Measurements from ENCODE around the gene KLF3. TPM values are rescaled to one million over a fixed set of nuclear protein-coding genes. Genes with fewer than 3 reads are reported as not detected.

Gene KLF3
- total and polyA plus RNA-seq, 9 of the 15 experiments (the other 6 are each of a cell fraction or from before 2014, with no cell fraction given) = 9.9 to 47.2 (median 18.1) TPM

DNA sequence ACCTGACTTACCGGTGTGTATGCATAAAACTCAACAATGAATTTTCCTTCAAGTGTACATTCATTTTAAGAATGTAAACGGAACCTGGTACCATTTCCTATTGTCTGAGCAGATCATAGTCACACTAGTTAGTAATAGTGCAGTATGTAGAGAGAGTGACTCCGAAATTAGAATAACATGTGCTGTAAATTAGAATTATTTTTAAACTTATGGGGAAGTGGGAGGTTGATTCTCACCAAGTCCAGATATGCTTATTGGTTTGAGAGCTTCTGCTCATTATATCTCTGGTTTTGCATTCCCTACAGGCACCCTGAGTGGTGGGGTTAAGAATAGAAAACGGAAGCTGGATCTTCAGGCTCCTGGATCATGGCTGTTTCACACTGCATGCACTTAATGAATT, 39.6 kb downstream of the KLF3 start:
- Histone ChIP-seq H3K9ac (ENCODE audit: insufficient read depth in 1 of 2, low read depth in 2 of 2, low read length in 2 of 2) (no peak overlapping the region), H3K4me3 (no peak overlapping the region), H3K79me2 (ENCODE audit: control insufficient read depth, insufficient read depth, low read length) (no peaks in the 10 kb centered on the region), H3K4me2 (ENCODE audit: insufficient read depth, low read length) (no peak overlapping the region), H2AFZ (ENCODE audit: low read depth, low read length) (peak overlapping the region; percentile 17; the same call in 1 of the 2 replicates), H3K9me3 (replicated peaks; ENCODE audit: control insufficient read depth, insufficient read depth, low read depth, low read length) (no peaks in the 10 kb centered on the region), H3K27ac (ENCODE audit: extremely low read depth, low read depth, low read length) (no peak overlapping the region), H3K4me1 (replicated peaks in 1 of 2; ENCODE audit: control insufficient read depth in 2 of 2, insufficient read depth in 2 of 2, low read length in 2 of 2) (no peaks in the 10 kb centered on the region; a peak in 1 of 5 replicates), H3K27me3 (ENCODE audit: control insufficient read depth in 2 of 2, insufficient read depth in 2 of 2, low read length in 2 of 2) (no peaks in the 10 kb centered on the region), H3K9me1 (ENCODE audit: control insufficient read depth, insufficient read depth, low read length) (no peaks in the 10 kb centered on the region), H3K36me3 (ENCODE audit: control insufficient read depth, insufficient read depth, low read length) (peaks cover 2% of the 10 kb centered on the region; the same call in 1 of the 3 replicates), H4K20me1 (replicated peaks; ENCODE audit: control insufficient read depth, insufficient read depth, low read length) (no peaks in the 10 kb centered on the region)
- ATAC-seq (no peak; the same call in 2 of the 3 replicates), FAIRE-seq (no peak), DNase-seq (ENCODE audit: extremely low read depth in 1 of 4, low spot score in 3 of 4) (no peak)
- POLR2A ChIA-PET = interaction anchor here (1.2 to 2.8 kb wide), 3 partner anchors 9 to 432 kb away, joined by 3 to 14 read pairs (median 3); no protein-coding TSS in a partner anchor
- intact Hi-C loops (cut with micrococcal nuclease) = no loop called here
- BruUV-seq (replicated peaks) = no TSS peak
- CTCF ChIA-PET (ENCODE audit: low intra/inter-chr PET ratio) = no interaction called here
- WGBS (ENCODE audit: insufficient coverage, low coverage, missing lambda C conversion rate) = 34% methylated on average over 4 of the region's 4 CpGs
- in situ Hi-C loops (cut with MboI) = no loop called here
- TF ChIP-seq, protein P1, sequence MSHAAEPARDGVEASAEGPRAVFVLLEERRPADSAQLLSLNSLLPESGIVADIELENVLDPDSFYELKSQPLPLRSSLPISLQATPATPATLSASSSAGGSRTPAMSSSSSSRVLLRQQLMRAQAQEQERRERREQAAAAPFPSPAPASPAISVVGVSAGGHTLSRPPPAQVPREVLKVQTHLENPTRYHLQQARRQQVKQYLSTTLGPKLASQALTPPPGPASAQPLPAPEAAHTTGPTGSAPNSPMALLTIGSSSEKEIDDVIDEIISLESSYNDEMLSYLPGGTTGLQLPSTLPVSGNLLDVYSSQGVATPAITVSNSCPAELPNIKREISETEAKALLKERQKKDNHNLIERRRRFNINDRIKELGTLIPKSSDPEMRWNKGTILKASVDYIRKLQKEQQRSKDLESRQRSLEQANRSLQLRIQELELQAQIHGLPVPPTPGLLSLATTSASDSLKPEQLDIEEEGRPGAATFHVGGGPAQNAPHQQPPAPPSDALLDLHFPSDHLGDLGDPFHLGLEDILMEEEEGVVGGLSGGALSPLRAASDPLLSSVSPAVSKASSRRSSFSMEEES (CRISPR knock-in tag; IDR thresholded peaks at IDR 0.05) = no peak
- TF ChIP-seq, protein P2, sequence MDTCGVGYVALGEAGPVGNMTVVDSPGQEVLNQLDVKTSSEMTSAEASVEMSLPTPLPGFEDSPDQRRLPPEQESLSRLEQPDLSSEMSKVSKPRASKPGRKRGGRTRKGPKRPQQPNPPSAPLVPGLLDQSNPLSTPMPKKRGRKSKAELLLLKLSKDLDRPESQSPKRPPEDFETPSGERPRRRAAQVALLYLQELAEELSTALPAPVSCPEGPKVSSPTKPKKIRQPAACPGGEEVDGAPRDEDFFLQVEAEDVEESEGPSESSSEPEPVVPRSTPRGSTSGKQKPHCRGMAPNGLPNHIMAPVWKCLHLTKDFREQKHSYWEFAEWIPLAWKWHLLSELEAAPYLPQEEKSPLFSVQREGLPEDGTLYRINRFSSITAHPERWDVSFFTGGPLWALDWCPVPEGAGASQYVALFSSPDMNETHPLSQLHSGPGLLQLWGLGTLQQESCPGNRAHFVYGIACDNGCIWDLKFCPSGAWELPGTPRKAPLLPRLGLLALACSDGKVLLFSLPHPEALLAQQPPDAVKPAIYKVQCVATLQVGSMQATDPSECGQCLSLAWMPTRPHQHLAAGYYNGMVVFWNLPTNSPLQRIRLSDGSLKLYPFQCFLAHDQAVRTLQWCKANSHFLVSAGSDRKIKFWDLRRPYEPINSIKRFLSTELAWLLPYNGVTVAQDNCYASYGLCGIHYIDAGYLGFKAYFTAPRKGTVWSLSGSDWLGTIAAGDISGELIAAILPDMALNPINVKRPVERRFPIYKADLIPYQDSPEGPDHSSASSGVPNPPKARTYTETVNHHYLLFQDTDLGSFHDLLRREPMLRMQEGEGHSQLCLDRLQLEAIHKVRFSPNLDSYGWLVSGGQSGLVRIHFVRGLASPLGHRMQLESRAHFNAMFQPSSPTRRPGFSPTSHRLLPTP (IDR thresholded peaks at IDR 0.05; ENCODE audit: borderline replicate concordance, extremely low read depth, insufficient read length) = no peak
- TF ChIP-seq ZNF347 (CRISPR knock-in tag; IDR thresholded peaks at IDR 0.05; ENCODE audit: low read depth) (no peak), TOE1 (IDR thresholded peaks at IDR 0.05; ENCODE audit: borderline replicate concordance) (no peak), TOE1 (CRISPR knock-in tag; IDR thresholded peaks at IDR 0.05; ENCODE audit: borderline replicate concordance, low read depth) (no peak), MYC (IDR thresholded peaks at IDR 0.05; ENCODE audit: low read depth, low read length) (no peak), MYC (CRISPR knock-in tag; IDR thresholded peaks at IDR 0.05; ENCODE audit: borderline replicate concordance, low read depth) (no peak), MEIS2 (IDR thresholded peaks at IDR 0.05; ENCODE audit: partially characterized antibody) (no peak), ZNF184 (CRISPR knock-in tag; IDR thresholded peaks at IDR 0.05) (no peak), ZNF778 (CRISPR knock-in tag; IDR thresholded peaks at IDR 0.05) (no peak)
- TF ChIP-seq, protein P3, sequence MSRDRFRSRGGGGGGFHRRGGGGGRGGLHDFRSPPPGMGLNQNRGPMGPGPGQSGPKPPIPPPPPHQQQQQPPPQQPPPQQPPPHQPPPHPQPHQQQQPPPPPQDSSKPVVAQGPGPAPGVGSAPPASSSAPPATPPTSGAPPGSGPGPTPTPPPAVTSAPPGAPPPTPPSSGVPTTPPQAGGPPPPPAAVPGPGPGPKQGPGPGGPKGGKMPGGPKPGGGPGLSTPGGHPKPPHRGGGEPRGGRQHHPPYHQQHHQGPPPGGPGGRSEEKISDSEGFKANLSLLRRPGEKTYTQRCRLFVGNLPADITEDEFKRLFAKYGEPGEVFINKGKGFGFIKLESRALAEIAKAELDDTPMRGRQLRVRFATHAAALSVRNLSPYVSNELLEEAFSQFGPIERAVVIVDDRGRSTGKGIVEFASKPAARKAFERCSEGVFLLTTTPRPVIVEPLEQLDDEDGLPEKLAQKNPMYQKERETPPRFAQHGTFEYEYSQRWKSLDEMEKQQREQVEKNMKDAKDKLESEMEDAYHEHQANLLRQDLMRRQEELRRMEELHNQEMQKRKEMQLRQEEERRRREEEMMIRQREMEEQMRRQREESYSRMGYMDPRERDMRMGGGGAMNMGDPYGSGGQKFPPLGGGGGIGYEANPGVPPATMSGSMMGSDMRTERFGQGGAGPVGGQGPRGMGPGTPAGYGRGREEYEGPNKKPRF (IDR thresholded peaks at IDR 0.05; ENCODE audit: low read depth, low read length) = no peak
- TF ChIP-seq, protein P4, sequence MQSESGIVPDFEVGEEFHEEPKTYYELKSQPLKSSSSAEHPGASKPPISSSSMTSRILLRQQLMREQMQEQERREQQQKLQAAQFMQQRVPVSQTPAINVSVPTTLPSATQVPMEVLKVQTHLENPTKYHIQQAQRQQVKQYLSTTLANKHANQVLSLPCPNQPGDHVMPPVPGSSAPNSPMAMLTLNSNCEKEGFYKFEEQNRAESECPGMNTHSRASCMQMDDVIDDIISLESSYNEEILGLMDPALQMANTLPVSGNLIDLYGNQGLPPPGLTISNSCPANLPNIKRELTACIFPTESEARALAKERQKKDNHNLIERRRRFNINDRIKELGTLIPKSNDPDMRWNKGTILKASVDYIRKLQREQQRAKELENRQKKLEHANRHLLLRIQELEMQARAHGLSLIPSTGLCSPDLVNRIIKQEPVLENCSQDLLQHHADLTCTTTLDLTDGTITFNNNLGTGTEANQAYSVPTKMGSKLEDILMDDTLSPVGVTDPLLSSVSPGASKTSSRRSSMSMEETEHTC (IDR thresholded peaks at IDR 0.05) = no peak
- TF ChIP-seq, protein P5, sequence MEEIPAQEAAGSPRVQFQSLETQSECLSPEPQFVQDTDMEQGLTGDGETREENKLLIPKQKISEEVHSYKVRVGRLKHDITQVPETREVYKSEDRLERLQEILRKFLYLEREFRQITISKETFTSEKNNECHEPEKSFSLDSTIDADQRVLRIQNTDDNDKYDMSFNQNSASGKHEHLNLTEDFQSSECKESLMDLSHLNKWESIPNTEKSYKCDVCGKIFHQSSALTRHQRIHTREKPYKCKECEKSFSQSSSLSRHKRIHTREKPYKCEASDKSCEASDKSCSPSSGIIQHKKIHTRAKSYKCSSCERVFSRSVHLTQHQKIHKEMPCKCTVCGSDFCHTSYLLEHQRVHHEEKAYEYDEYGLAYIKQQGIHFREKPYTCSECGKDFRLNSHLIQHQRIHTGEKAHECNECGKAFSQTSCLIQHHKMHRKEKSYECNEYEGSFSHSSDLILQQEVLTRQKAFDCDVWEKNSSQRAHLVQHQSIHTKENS (CRISPR knock-in tag; IDR thresholded peaks at IDR 0.05) = no peak

All from K562 (cell line).